OCI-LY7 (cell line): Measurements from ENCODE around the gene MED8. TPM values are rescaled to one million over a fixed set of nuclear protein-coding genes. Genes with fewer than 3 reads are reported as not detected.

Experiments used
- BruUV-seq: library from RNA; stranded (reverse); fragments of 400-500 nt; replicated peaks from 2 replicates; lab custom pipeline; 2021; lab: Mats Ljungman, UMichigan
- CTCF ChIA-PET: fragments of 300-600 bp; sonication (Branson Sonifier 250); formaldehyde crosslinking; loops from one replicate; lab custom pipeline; 2022; ENCODE audit warnings: antibody characterized with exemption; ENCODE audit not compliant: unreplicated experiment; lab: Charles Lee
- POLR2A ChIA-PET: fragments of 300-600 bp; sonication (Branson Sonifier 250); formaldehyde crosslinking; loops from one replicate; lab custom pipeline; 2022; ENCODE audit warnings: antibody characterized with exemption; lab: Charles Lee
- DNase-seq: peaks from one replicate; pipeline ENCODE4 v3.0.0-alpha.2; 2015; ENCODE audit warnings: low spot score
- H2AFZ ChIP-seq: fragments of 200-600 bp; sonication (generic), shearing (Covaris generic); 2 replicates; pipeline ENCODE4 v1.6.1; 2014; ENCODE audit warnings: mild to moderate bottlenecking, antibody characterized with exemption, low read length, moderate library complexity
- H3K27ac ChIP-seq: fragments of 200-600 bp; sonication (generic); 2 replicates; pipeline ENCODE4 v1.5.1; 2014; ENCODE audit warnings: mixed run types, low read depth, mild to moderate bottlenecking, moderate library complexity, low read length, inconsistent platforms; ENCODE audit not compliant: poor library complexity, severe bottlenecking
- H3K36me3 ChIP-seq: fragments of 200-600 bp; sonication (generic); 2 replicates; pipeline ENCODE4 v1.6.1; 2014; ENCODE audit warnings: mild to moderate bottlenecking, antibody characterized with exemption, low read length, moderate library complexity, mixed read lengths; ENCODE audit not compliant: insufficient read depth
- H3K4me1 ChIP-seq: fragments of 200-600 bp; sonication (generic); 2 replicates; pipeline ENCODE4 v1.5.1; 2014; ENCODE audit warnings: mild to moderate bottlenecking, low read length; ENCODE audit not compliant: insufficient read depth, poor library complexity, severe bottlenecking
- H3K4me2 ChIP-seq: fragments of 200-600 bp; sonication (generic); 2 replicates; pipeline ENCODE4 v1.6.1; 2014; ENCODE audit warnings: mild to moderate bottlenecking, low read length
- H3K4me3 ChIP-seq: fragments of 200-600 bp; sonication (generic); 2 replicates; pipeline ENCODE4 v1.5.1; 2014; ENCODE audit warnings: mild to moderate bottlenecking, low read depth, low read length; ENCODE audit not compliant: poor library complexity, severe bottlenecking
- H3K79me2 ChIP-seq: fragments of 200-600 bp; sonication (generic); 2 replicates; pipeline ENCODE4 v1.6.1; 2016; ENCODE audit warnings: low read depth, mild to moderate bottlenecking, low read length, moderate library complexity, mixed read lengths; ENCODE audit not compliant: insufficient read depth
- H3K9me2 ChIP-seq: fragments of 200-600 bp; sonication (generic); 2 replicates; pipeline ENCODE4 v1.6.1; 2016; ENCODE audit warnings: mild to moderate bottlenecking, low read length, mixed read lengths; ENCODE audit not compliant: insufficient read depth
- H3K9me3 ChIP-seq: fragments of 200-600 bp; sonication (generic); 2 replicates; pipeline ENCODE4 v1.6.1; 2014; ENCODE audit warnings: mild to moderate bottlenecking, mixed run types, low read length, mixed read lengths
- H4K20me1 ChIP-seq: fragments of 200-600 bp; sonication (generic); 2 replicates; pipeline ENCODE4 v1.6.1; 2014; ENCODE audit warnings: mild to moderate bottlenecking, antibody characterized with exemption, low read length, moderate library complexity, mixed read lengths; ENCODE audit not compliant: insufficient read depth
- CTCF ChIP-seq: fragments of 200-600 bp; sonication (generic); conservative IDR thresholded peaks from 2 replicates; pipeline ENCODE4 v1.5.1; 2014; ENCODE audit warnings: mild to moderate bottlenecking, antibody characterized with exemption, low read length, moderate library complexity, mixed read lengths
- EZH2phosphoT487 ChIP-seq: fragments of 200-600 bp; sonication (generic); IDR thresholded peaks from 2 replicates; pipeline ENCODE4 v1.6.1; 2018; ENCODE audit warnings: low read depth, borderline replicate concordance, mild to moderate bottlenecking, mixed run types, antibody characterized with exemption, low read length, moderate library complexity, mixed read lengths
- intact Hi-C: fragments of 100-400 bp; cut with micrococcal nuclease; formaldehyde crosslinking; loops from one replicate; pipeline ENCODE4 v1.10.0; 2022; ENCODE audit not compliant: unreplicated experiment
- total RNA-seq, 2 experiments: library from RNA; depleted of rRNA in 1 of 2; stranded (reverse); fragments of >200 nt in 1 of 2; shearing (Covaris generic) in 1 of 2; gene quantifications; 2 replicates each; pipeline ENCODE4 v1.2.3, GENCODE V29; 2014 to 2022

The MED8 gene
- total RNA-seq, 2 experiments from 2014 or later, result 37.6 to 37.8 TPM

- H3K4me2 ChIP-seq, result no peak overlapping the region
- no peaks in the 10 kb centered on the region for H3K79me2 ChIP-seq
- no peaks in the 10 kb centered on the region for H3K4me1 ChIP-seq
- ChIA-PET POLR2A (no interaction called here), CTCF (no interaction called here)
- TF ChIP-seq EZH2phosphoT487, result no peak
- no peak for TF ChIP-seq CTCF
- no peak overlapping the region for H3K4me3 ChIP-seq
- H3K9me3 ChIP-seq, result no peaks in the 10 kb centered on the region
- H4K20me1 ChIP-seq, result no peaks in the 10 kb centered on the region
- intact Hi-C loops, result no loop called here
- no peaks in the 10 kb centered on the region for H3K9me2 ChIP-seq
- no peak overlapping the region for H3K27ac ChIP-seq
- DNase-seq, result no peak
- H2AFZ ChIP-seq, result no peak overlapping the region
- H3K36me3 ChIP-seq, result no peaks in the 10 kb centered on the region
- BruUV-seq, result no TSS peak
These were observed 49.9 kb downstream of the MED8 start for GRCh38 chr1:43339584-43340232.

- Histone ChIP-seq H3K27ac (no peak overlapping the region), H3K4me2 (no peak overlapping the region), H3K36me3 (no peaks in the 10 kb centered on the region), H3K4me1 (no peaks in the 10 kb centered on the region), H3K4me3 (no peak overlapping the region), H3K9me3 (no peaks in the 10 kb centered on the region), H3K79me2 (no peaks in the 10 kb centered on the region), H2AFZ (no peak overlapping the region), H4K20me1 (no peaks in the 10 kb centered on the region), H3K9me2 (no peaks in the 10 kb centered on the region)
- CTCF ChIA-PET, result no interaction called here
- POLR2A ChIA-PET, result no interaction called here
- TF ChIP-seq EZH2phosphoT487 (no peak), CTCF (no peak)
- no peak for DNase-seq
- BruUV-seq, result no TSS peak
- intact Hi-C loops, result no loop called here
These were observed 51.6 kb downstream of the MED8 start for GRCh38 chr1:43338001-43338400.

- no peak within 1 kb of the TSS for H3K27ac ChIP-seq
- no peaks in the 10 kb centered on the region for H3K4me1 ChIP-seq
- CTCF ChIA-PET, result no interaction called here
- no peak within 1 kb of the TSS for H3K4me3 ChIP-seq
- intact Hi-C loops, result no loop called here
- H3K36me3 ChIP-seq, result no peaks in the 10 kb centered on the region
- no peaks in the 10 kb centered on the region for H4K20me1 ChIP-seq
- no peaks in the 10 kb centered on the region for H3K9me2 ChIP-seq
- H3K79me2 ChIP-seq, result no peaks in the 10 kb centered on the region
- no peak within 1 kb of the TSS for H2AFZ ChIP-seq
- no peak for DNase-seq
- H3K4me2 ChIP-seq, result no peak within 1 kb of the TSS
- H3K9me3 ChIP-seq, result no peaks in the 10 kb centered on the region
- no TSS peak for BruUV-seq
- POLR2A ChIA-PET, result no interaction called here
- no peak for TF ChIP-seq EZH2phosphoT487
- no peak for TF ChIP-seq CTCF
These were observed 52.0 kb downstream of the MED8 start, which contains the start of gene MPL for GRCh38 chr1:43337588-43337987. TSS of gene MPL (plus strand) at chr1:43337818. CDS start at chr1:43337849, 31 bp downstream.
